ENCODE measurements around the gene USP36. TPM values are rescaled to one million over a fixed set of nuclear protein-coding genes. Genes with fewer than 3 reads are reported as not detected.

Gene USP36
- total RNA-seq, 1 donor from 2014 or later, result 107 TPM

- Mint-ChIP-seq H3K27ac (no peak overlapping the region), H3K36me3 (ENCODE audit: low read depth) (peaks cover 81% of the 10 kb centered on the region), H3K9me3 (no peaks in the 10 kb centered on the region), H3K27me3 (no peaks in the 10 kb centered on the region), H3K4me1 (peaks cover 8% of the 10 kb centered on the region), H3K4me3 (no peak overlapping the region)
- no peak for TF ChIP-seq CTCF (IDR thresholded peaks at IDR 0.05)
- POLR2A ChIA-PET, result interaction anchor here (1.4 kb wide), 1 partner anchor 11 kb away, joined by 3 read pairs; no protein-coding TSS in a partner anchor
- CTCF ChIA-PET, result no interaction called here
- intact Hi-C loops (cut with micrococcal nuclease), result no loop called here
- ATAC-seq (ENCODE audit: low read depth) (no peak), DNase-seq (no peak)
These were observed 44.6 kb downstream of the USP36 start for GRCh38 chr17:78795861-78796516.

DNA sequence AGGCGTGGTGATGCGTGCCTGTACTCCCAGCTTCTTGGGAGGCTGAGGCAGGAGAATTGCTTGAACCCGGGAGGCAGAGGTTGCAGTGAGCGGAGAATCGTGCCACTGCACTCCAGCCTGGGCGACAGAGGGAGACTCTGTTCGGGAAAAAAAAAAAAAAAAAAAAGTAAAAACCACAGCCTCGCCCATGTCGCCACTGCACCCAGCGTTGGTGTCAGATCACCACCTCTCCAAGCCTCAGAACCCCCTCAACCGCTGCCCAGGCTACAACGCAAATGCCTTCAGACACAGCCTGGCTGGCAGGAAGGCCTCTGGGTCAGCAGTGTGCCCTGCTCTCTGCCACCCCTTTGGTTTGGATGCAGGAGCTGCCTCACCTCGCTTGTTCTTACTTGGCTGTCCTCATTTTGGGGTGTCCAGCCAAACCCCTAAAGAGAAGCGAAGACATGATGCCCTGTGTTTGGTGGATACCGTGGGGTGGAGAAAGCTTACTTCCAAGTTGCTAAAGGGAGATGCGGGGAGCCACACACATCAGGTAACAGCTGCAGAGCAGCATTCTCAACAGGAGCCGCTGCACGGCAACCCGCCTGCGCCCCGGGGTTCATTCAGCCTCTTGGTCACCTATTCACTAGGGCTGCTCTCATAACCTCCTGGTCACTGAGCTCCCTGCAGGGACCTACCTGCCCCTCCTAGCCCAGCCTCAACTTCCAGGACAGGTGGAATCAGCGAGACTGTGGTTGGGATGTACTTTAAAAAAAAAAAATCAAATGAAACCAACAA lies 45.6 kb downstream of the USP36 start:
- no peak for DNase-seq
- no peak overlapping the region for H3K4me3 Mint-ChIP-seq
- TF ChIP-seq CTCF (IDR thresholded peaks at IDR 0.05), result no peak
- peaks cover 8% of the 10 kb centered on the region for H3K4me1 Mint-ChIP-seq
- no peak overlapping the region for H3K27ac Mint-ChIP-seq
- ChIA-PET POLR2A (interaction anchor here (1.7 kb wide), 1 partner anchor 11 kb away, joined by 4 read pairs; no protein-coding TSS in a partner anchor), CTCF (no interaction called here)
- H3K9me3 Mint-ChIP-seq, result no peaks in the 10 kb centered on the region
- intact Hi-C loops (cut with micrococcal nuclease), result no loop called here
- no peak for ATAC-seq (ENCODE audit: low read depth)
- H3K36me3 Mint-ChIP-seq (ENCODE audit: low read depth), result peaks cover 76% of the 10 kb centered on the region
- H3K27me3 Mint-ChIP-seq, result no peaks in the 10 kb centered on the region

- no peak for DNase-seq
- intact Hi-C loops (cut with micrococcal nuclease), result no loop called here
- ATAC-seq (ENCODE audit: low read depth), result no peak
- Mint-ChIP-seq H3K4me3 (no peak overlapping the region), H3K27me3 (no peaks in the 10 kb centered on the region), H3K9me3 (no peaks in the 10 kb centered on the region), H3K36me3 (ENCODE audit: low read depth) (peaks cover 74% of the 10 kb centered on the region), H3K27ac (no peak overlapping the region), H3K4me1 (peaks cover 11% of the 10 kb centered on the region)
- ChIA-PET POLR2A (interaction anchor here (1.7 kb wide), 1 partner anchor 11 kb away, joined by 4 read pairs; no protein-coding TSS in a partner anchor), CTCF (no interaction called here)
- TF ChIP-seq CTCF (IDR thresholded peaks at IDR 0.05), result no peak
These were observed 46.2 kb downstream of the USP36 start for GRCh38 chr17:78794399-78794798.

DNA sequence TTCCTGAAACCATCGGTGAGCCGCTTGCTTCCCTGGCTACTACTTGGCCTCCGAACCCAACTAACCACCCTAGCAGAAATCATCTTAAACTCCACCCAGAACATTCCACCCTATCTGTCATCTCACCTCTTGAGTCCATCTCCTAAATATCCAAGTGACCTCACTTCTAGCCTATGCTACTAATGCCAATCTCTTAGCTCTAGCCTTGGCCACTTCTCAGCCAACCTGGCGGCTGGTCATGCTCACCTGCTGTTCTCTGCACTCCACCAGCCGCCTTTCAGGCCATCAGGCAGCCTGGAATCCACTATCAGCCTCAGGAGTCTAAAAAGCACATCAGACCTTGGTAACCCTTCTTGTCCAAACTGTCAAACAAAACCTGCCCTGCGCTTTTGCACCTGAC lies 46.6 kb downstream of the USP36 start:
- DNase-seq (no peak), ATAC-seq (ENCODE audit: low read depth) (no peak)
- CTCF ChIA-PET, result no interaction called here
- H3K4me1 Mint-ChIP-seq, result peaks cover 9% of the 10 kb centered on the region
- no peaks in the 10 kb centered on the region for H3K27me3 Mint-ChIP-seq
- no peaks in the 10 kb centered on the region for H3K9me3 Mint-ChIP-seq
- no peak for TF ChIP-seq CTCF (IDR thresholded peaks at IDR 0.05)
- intact Hi-C loops (cut with micrococcal nuclease), result no loop called here
- POLR2A ChIA-PET, result interaction anchor here (1.7 kb wide), 1 partner anchor 12 kb away, joined by 4 read pairs; no protein-coding TSS in a partner anchor
- H3K27ac Mint-ChIP-seq, result no peak overlapping the region
- H3K4me3 Mint-ChIP-seq, result no peak overlapping the region
- peaks cover 70% of the 10 kb centered on the region for H3K36me3 Mint-ChIP-seq (ENCODE audit: low read depth)

- ChIA-PET CTCF (no interaction called here), POLR2A (interaction anchor here (0.7 kb wide), 1 partner anchor 61 kb away, joined by 8 read pairs; no protein-coding TSS in a partner anchor)
- DNase-seq (no peak), ATAC-seq (ENCODE audit: low read depth) (no peak)
- intact Hi-C loops (cut with micrococcal nuclease), result no loop called here
- H3K36me3 Mint-ChIP-seq (ENCODE audit: low read depth), result peaks cover 64% of the 10 kb centered on the region
- no peak for TF ChIP-seq CTCF (IDR thresholded peaks at IDR 0.05)
- no peak overlapping the region for H3K27ac Mint-ChIP-seq
- no peaks in the 10 kb centered on the region for H3K9me3 Mint-ChIP-seq
- H3K4me1 Mint-ChIP-seq, result peaks cover 7% of the 10 kb centered on the region
- no peaks in the 10 kb centered on the region for H3K27me3 Mint-ChIP-seq
- no peak overlapping the region for H3K4me3 Mint-ChIP-seq
These were observed 47.2 kb downstream of the USP36 start for GRCh38 chr17:78793415-78793814.
